GM18526 (cell line): Measurements from ENCODE around the gene XXYLT1.

Experiments used
- POLR2A ChIP-seq: IDR thresholded peaks from 3 replicates; pipeline ENCODE4 v1.6.1; 2011; ENCODE audit not compliant: insufficient read length; ENCODE audit errors: extremely low read depth

Gene XXYLT1

DNA sequence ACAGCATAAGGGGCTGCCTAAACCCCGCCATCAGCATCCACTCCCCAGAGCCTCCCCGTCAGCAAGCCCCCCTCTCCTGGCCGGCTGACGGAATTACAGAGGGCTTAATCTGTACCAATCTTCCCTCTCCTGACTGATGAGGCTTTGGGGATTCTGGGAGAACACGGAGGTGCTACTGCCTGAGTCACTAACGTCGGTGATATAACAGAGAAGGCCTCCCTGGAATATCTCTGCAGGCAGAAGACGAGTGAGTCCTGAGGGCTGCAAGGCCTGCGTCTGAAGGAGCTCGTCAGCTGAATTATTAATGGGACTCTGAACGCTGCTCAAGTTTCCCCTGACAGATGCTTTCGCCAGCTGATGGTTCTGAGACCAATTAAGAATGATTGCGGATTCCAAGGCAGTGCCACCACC lies 147.7 kb downstream of the XXYLT1 start:
- no peak for TF ChIP-seq POLR2A

DNA sequence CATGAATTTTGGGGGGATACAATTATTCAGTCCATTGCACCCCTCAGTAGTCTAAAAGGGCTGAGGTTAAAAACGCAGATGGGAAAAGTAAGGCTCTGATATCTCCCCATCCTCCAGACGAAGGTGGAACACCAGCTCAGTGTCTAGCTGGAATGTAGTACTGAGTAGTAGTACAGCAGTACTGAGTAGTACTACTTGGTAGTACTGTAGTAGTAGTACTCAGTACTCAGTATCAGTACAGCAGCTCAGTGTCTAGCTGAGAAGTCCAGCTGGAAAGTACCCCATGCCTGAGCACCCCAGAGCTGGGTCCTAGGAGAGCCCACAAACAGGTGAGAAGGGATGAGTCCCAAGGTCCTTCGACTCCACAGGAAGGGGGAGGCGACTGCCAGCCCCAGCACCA lies 148.7 kb downstream of the XXYLT1 start:
- no peak for TF ChIP-seq POLR2A

DNA sequence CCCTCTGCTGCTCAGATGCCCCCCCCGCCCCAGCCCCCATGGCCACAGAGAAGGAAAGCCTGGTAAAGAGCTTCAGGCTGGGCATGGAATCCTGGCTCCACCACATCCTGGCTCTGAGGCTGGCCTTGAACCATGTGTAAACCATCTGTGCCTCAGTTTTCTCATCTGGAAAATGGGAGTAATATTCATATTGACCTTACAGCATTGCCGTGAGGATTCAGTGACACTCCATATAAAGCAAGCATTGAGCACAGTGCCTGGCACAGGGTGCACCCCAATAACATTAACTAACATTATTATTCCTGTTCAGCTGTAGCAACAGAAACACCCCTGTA lies 150.7 kb downstream of the XXYLT1 start:
- no peak for TF ChIP-seq POLR2A

DNA sequence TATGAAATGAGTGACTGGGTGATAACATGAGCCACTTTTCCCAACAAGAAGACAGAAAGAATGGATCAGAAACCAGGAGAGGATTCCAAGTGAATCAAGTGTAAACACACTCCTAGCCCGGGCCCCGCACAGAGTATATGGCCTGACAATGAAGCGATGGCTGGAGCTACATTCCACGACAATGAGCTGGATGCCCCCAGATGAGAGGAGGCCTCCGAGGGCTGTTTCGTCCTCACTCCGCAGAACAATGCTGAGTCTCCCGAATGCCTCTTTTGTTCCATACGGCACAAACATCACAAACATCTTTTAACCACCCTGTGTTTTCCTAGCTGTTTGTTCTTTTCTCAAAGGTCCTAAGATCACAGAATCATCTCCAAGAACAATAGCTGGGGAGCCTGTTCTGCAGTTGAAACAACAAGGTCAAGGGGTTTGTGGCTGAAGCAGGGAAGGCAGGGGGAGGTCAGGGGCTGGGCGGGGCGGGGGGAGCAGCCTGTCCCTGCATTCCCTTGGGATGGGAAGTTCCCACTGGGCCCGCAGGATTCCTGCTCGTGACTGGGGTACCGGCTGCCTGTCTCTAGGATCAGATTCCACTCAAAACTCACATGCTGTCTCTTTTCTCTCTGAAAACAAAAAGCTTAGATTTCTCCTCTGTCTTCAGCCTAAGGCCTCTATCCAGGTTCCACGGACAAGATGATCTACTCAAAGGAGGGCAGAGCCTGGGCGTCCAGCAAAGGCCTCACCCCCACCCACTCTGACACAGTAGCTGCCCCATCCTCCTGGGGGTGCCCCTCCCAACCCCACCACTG lies 151.3 kb downstream of the XXYLT1 start:
- no peak for TF ChIP-seq POLR2A

DNA sequence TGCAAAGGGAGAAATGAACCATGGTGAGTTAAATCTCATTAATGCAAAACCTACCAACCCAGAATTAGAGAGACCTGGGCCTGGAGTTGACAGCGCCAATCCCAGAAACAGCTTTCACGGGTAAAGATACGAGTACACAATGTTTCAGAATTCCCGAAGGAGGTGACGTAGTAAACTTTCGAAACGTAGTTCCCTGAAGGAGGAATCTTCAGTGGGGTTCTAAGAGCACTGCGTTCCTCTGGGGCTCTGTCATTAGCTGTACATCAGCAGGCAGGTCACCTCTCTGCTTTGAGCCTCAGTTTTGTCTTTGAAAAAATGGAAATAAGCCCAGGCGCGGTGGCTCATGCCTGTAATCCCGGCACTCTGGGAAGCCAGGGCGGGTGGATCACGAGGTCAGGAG lies 152.3 kb downstream of the XXYLT1 start:
- TF ChIP-seq POLR2A, result no peak

DNA sequence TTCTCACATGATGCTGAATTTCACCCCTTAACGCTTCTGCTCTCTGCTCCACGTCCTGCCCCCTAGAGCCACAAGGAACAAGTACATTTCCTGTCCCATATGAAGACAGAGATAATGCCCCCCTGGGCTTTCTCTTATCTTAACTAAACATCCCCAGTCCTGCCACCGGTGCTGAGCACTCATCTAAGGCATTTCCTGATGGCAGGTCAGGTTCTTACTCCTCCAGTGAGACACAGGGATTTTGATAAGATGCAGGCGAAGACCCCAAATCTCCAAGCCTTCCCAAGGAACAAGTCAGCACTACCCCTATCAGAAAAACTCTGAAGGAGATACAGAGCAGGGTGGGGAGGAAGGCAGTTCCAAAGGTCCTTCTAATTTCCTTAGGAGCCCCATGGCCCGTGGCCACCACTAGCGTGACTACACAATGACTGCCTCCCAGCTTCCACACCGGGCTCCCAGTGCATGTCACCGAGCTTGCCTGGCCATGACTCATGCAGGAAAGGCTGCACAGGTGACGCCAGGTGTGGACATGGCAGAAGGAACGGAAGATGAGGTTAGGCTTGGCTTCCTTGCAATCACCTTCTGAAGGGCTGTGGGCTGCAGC lies 152.9 kb downstream of the XXYLT1 start:
- TF ChIP-seq POLR2A, result no peak

DNA sequence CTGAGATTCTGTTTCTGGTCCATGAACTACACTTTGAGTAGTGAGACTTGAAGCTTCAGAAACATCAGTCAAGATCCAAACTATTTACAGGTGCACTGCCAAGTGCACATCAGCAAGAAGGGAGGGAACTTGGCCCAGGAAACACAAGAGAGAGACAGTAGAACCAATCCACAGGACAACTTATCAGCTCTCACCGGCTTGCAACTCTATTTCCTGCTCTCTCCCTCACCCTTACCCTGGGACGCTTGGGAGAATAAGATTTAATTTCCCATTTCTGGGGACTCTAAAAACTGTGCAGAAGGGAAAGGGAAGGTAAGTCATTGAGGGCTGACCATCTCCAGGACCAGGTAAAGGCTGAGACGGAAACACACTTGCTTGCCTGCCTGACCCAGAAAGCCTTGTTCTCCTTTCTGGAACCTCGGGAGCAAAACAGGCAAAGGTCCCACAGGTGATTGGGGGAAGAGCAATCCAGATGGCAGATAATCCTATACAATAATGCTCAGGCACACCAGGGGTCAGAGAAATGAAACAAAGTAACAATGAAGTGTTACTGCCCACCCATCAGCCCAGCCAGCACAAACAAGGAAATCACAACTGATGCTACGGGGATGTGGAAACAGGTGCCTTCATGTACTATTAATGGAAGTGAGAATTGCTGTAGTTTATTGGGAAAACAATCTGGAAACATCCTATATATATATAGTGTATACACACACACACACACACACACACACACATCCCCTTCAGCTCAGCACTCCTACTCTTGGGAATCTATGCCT lies 154.4 kb downstream of the XXYLT1 start:
- TF ChIP-seq POLR2A, result no peak

DNA sequence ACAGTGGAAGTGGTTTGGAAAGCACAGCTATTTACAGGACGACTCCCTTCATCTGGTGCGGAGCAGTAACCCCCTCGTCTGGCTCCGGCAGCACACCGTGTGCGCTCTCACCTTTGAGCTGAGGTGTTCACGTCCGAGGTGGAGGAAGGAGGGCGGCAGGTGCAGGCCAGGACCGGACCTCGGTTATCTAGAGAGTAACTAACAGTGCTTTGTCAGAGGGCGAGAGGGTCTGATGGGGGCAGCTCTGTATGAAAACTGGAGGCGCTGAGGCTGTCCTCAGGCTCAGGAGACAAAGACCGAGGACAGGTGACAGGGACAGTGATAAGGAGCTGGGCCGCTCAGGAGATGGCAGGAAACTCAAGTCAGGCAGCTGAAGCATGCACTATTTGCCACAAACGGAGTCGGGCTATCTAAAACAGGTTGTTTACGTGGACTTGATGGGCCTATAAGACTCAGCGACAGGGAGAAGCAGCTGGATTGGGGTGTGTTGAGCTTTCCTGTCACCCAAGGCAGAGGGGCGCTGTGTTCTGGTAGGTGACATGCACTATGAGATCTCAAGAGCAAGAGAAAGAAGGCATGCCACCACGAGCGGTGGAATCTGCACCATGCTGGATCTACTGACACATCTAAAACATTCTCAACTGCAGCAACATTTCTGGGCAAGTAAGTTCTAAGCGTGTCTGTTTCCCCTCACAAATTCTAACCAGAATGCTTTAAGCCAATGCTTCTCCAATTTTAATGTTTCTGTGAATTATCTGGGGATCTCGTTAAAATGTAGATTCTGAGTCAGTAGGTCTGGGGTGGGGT lies 155.2 kb downstream of the XXYLT1 start:
- no peak for TF ChIP-seq POLR2A

DNA sequence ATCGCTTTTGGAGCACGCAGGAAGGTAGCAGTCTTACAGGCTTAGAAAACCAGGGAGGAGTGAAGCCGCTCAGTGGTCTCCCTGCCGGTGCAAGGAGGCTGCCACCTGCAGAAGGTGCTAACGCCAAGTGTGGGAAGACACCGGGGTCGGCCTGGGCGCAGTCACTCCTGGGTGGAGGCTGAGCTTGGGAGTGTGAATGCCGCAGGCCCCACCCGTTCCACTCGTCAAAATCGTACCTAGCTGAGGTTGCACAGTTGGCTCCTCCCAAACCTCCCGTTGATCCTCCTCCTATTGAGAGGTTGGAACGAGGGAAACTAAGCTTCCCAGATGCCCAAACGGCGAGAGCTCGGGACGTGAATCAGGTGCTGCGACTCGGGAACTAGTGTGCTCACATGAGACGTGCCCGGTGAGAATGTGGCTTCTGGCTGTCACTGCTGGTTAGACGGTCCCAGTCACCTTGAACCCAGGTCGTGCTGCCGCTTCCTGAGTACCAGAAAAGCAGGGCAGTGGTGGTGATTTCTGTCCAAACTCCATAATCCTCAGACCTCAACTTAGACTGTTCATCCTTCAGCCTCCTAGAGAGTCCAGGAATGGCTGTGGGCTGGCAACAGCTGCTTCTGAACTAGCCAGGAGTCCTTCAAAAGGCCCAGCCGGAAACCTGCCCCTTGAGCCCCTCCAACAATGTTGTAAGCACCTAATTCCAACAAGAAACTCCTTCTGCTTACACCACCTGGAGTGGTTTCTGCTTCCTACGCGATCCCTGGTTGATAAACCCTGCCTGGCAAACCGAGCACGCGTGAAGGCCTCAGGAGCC lies 156.0 kb downstream of the XXYLT1 start:
- TF ChIP-seq POLR2A, result no peak

DNA sequence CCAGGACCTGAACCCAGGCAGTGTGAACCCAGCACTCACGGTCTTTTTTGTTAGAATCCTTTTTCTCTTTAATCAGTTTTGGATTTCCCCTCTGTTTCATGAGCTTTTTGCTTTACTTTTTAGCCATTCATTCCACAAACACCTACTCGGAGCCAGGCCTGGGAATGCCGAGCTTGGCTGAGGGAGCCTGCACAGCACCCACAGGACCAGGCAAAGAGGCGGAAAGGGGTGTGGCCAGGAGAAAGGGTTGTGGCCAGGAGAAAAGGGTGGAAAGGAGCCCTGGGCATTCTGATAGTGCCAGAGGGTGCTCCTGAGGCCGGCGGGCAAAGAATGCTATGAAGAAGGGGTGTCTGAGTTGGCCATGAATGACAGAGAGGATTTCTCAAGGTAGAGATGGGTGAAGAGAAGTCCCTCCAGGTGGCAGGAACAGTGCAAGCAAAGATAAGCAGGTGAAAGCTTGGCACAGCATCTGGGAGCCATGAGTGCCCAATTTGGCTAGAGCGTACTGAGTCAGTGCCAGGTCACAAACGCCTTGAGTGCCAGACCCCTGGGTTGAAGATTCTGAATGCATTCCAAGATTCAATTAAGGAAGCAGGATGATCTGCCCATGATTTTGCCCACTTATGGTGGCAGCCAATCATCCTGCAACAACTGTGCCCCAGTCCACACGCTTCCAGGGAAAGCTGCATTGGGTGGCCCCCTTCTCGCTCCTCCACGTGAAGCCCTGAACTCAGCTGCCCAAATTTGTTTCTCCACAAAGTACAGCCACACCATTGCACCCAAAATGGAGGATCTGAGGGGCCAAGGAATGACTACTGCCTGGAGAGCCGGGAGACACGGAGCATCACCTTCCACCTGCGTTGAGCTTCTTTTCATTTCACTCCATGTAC lies 157.2 kb downstream of the XXYLT1 start:
- no peak for TF ChIP-seq POLR2A

DNA sequence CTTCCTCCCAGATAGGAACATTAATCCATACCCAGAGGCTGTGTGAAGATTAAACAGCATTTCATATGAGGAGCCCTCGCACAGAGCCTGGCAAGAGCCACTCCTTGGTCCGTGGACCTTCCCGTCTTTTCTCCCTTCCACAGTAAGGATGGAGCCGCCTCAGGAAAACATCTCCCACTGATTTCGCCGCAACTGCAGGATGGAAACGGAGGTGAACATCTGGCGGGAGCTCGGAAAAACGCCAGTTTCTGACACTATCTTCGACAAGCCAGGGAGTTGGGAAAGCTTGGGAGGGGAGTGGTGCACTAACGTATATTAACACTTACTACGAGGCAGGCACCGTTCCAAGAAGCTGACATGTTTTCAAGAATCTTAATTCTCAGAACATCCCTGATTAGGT lies 157.9 kb downstream of the XXYLT1 start:
- TF ChIP-seq POLR2A, result no peak

DNA sequence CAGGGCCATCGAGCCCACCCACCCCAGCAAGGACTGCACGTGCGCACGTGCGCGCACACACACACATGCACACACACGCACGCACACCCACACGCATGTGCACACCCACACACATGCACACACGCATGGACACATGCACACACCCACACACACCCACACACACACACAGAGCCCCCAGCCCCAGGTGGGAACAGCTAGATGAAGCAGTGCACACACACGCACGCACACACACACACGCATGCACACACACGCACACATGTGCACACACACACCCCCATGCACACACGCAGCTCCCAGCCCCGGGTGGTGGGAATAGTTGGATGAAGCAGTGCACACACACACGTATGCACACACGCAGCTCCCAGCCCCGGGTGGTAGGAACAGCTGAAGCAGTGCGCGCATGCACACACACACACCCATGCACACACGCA lies 158.6 kb downstream of the XXYLT1 start:
- no peak for TF ChIP-seq POLR2A

DNA sequence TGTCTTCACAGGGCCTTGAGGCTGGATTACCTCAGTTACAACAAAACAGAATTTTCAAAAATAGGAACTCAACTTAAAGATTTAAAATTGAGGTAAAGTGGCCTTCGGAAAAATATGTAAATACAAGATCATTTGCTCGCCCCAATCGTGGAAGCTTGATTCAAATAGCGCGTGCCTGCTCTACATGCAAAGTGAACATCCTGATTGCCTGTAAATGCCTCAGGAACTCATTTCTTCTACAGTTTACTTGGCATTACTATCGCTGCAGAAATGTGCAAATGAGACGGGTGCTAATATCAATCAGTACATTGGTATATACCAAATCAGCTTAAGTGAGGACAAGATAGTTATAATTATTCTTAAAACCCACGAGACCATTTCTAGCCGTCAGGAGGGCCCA lies 159.2 kb downstream of the XXYLT1 start:
- TF ChIP-seq POLR2A, result no peak

DNA sequence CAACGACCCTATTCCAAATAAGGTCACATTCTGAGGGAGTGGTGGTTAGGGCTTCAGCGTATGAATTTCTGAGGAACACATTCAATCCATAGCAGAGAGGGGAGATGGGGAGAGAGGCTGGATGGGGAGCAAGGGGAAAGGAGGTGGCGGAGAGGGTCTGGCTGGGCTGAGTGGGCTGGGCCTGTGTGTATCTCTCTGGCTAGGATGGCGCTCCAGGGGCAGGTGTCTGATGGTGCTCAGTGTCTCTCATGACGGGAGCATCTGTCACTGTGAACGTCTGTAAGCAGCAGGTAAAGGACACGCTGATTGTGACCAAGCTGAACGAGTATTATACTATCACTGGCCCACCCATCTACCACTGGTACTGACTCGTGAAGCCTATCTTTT lies 159.6 kb downstream of the XXYLT1 start:
- no peak for TF ChIP-seq POLR2A
